Measurements from ENCODE around the gene FSD2. TPM values are rescaled to one million over a fixed set of nuclear protein-coding genes. Genes with fewer than 3 reads are reported as not detected.

FSD2 gene
- total RNA-seq, 1 experiment from 2014 or later: not detected

DNA sequence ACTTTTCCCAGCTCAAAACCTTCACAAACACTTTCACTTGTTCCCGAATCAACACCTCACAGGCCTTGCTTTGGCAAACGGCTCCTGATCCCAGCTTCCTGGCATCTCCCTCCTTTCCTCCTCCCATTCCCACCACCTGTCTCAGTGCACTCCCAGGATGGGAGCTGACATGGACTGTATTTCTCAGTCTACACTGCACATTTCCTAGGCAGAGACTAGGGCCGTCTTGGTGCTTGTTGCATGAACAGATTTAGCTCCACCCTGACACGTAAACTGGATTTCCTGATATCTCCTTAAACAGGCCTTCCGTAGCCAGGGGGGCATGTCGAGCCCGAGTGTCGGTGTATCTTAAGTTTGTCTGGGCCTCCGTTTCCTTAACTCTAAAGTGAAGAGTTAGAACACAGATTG lies 2.8 kb upstream of the FSD2 start:
- peaks cover 12% of the 10 kb centered on the region for H3K36me3 ChIP-seq
- no peaks in the 10 kb centered on the region for H3K9me3 ChIP-seq
- DNase-seq: no peak
- no peak overlapping the region; the same call in 1 of the 2 replicates for H3K4me3 ChIP-seq
- no peaks in the 10 kb centered on the region for H3K27me3 ChIP-seq

DNA sequence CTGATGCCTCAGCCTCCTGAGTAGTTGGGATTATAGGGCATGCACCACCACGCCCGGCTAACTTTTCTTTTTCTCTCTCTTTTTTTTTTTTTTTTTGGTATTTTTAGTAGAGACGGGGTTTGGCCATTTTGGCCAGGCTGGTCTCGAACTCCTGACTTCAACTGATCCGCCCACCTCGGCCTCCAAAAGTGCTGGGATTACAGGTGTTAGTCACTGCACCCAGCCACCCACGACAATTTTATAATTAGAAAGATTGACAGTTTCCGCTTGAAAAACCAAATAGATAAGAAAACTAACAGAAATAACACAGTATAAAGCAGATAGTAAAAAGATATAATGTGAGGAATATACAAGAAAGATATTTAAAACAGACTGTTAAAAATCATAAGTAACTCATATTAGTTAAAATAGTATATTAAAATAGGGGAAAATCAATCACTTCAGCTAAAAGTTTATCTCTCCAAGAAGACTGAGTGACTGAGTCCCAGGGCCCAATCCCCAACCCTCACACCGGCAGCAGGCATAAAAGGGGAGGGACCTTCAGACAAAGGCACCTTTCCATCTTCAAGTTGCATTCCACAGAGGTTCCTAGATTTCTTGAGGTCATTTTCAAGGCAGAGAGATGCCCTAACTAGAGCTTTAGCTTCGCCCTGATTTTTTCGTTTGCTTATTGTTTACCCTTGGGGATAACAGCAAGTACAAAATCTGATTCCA lies 2.2 kb upstream of the FSD2 start:
- H3K9me3 ChIP-seq: no peaks in the 10 kb centered on the region
- no peak overlapping the region for H3K4me3 ChIP-seq
- H3K27me3 ChIP-seq: no peaks in the 10 kb centered on the region
- DNase-seq: no peak
- peaks cover 8% of the 10 kb centered on the region for H3K36me3 ChIP-seq

DNA sequence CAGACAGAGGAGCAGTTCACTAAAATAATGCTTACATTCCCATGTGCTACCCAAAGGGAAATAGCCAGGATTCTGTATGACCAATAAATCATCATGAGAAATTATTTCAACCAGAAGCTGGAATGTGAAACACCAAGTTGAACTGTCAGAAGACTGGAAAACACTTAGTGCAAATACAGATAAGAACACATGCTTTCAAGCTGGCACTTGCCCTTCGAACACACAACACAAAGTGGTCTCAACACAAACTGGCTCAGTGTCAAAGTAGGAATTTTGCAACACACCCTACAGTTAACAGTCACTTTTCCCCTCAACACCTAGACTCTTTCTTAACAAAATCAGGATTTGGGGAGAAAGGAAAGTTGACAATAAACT lies 1.3 kb downstream of the FSD2 start:
- Histone ChIP-seq H3K27me3 (no peaks in the 10 kb centered on the region), H3K4me3 (no peak overlapping the region), H3K9me3 (no peaks in the 10 kb centered on the region), H3K36me3 (no peaks in the 10 kb centered on the region)
- DNase-seq: no peak

DNA sequence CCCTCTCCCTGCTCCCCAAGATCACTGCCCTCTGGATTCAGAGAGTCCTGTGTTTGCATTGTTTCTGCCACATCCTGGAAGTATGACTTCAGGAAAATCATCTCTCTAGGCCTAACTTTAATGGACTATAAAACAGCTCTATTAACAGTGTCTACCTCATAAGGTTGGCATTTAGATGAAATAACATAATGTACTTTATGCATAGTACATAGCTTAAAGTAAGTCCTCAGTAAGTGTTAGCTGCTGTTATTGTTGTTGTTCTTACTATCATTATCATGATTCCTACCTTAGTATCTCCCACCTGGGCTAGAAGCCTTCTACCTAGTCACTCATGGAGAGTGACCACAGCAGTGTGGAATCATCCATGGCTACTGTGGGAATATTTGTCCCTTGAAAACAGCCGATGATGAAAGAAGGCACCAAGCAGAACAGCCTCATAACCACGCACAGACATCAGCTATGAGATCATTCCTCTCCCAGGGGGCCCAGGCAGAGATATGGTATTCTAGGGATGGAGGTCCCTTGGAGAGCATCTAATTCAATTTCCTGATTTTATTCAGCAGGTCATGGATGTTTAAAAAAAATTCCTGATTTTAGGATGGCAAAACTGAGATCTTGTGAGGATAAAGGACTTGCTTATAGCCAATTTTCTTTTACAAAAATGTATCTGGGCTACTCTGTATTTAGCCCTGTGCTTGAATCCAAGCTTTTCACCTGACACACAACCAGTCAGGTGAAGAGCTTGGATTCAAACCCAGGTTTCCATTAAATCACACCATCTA lies 1.9 kb downstream of the FSD2 start:
- Histone ChIP-seq H3K27me3 (no peaks in the 10 kb centered on the region), H3K36me3 (no peaks in the 10 kb centered on the region), H3K9me3 (no peaks in the 10 kb centered on the region), H3K4me3 (no peak overlapping the region)
- no peak for DNase-seq

DNA sequence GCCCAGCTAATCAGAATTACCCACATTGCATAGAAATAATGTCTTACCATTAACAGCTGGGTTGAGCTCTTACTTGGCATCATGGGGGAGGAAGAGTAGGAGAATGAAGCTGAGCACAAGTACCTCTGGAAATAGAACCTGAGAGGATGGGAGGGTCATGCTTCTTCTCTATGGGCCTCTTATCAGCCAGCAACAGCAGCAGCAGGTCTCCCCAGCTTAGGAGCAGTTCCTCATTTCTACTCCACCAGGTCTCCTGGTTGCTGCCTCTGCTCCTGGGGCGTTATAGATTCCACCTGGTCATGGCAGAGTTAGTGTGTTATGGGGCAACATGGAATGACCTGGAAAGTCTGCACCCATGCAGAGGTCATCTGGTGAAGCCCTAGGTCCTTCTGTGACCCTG lies 3.4 kb downstream of the FSD2 start:
- Histone ChIP-seq H3K27me3 (no peaks in the 10 kb centered on the region), H3K4me3 (no peak overlapping the region), H3K9me3 (no peaks in the 10 kb centered on the region), H3K36me3 (no peaks in the 10 kb centered on the region)
- DNase-seq: no peak

DNA sequence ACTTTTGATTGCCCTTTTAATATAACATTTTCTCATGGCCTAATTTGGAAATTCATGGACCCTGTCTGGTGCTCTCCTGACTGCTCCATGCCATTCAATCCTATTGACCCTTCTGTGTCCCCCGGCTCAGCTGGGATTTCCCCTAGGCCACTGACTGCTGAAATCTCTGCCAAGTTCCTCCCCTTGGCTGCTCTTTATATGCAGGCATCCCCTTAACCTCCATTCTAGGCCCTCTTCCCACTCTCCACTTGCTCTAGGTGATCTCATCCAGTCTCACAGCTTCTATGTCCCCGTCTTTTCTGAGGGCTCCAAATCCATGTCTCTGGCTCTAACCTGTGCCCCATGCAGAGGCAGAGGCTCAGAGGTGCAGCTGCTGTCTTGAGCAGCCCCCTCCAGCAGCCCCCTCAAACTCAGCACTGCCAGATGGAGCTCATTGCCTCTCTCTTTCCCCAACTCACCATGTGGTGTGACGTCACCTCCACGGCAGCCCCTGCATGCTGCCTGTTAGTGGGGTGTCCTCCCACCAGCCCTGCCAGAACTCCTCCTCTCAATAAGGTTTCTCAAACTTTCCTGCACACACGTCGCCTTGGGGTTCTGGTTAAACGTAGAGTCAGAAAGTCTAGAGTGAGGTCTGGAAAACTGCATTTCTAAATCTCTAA lies 6.6 kb downstream of the FSD2 start:
- H3K4me3 ChIP-seq: no peak overlapping the region
- no peak for DNase-seq
- peaks cover under 1% of the 10 kb centered on the region for H3K9me3 ChIP-seq
- H3K36me3 ChIP-seq: no peaks in the 10 kb centered on the region
- H3K27me3 ChIP-seq: no peaks in the 10 kb centered on the region

DNA sequence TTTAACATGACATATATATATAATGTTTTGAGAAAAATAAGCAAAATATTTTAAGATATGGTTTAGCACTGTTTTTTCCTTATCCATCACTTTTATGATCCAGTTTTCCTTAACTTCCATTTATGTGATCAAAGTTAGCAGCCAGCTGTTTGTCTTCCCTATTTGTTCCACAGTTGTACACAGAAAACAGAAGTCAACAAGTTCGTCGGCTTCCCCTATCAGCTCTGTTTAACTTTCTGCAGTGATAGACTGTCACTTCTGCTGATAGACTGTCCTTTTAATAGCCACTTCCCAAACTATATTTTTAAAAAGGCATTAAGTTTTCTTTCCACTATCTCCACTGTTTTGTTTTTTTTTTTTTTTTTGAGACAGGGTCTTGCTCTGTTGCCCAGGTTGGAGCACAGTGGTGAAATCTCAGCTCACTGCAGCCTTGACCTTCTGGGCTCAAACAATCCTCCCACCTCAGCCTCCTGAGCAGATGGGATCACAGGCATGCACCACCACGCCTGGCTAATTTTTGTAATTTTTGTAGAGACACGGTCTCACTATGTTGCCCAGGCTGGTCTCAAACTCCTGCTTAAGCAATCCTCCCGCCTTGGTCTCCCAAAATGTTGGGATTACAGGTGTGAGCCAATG lies 7.2 kb downstream of the FSD2 start:
- H3K27me3 ChIP-seq: no peaks in the 10 kb centered on the region
- H3K36me3 ChIP-seq: no peaks in the 10 kb centered on the region
- H3K4me3 ChIP-seq: no peak overlapping the region
- no peak for DNase-seq
- peaks cover 7% of the 10 kb centered on the region for H3K9me3 ChIP-seq

DNA sequence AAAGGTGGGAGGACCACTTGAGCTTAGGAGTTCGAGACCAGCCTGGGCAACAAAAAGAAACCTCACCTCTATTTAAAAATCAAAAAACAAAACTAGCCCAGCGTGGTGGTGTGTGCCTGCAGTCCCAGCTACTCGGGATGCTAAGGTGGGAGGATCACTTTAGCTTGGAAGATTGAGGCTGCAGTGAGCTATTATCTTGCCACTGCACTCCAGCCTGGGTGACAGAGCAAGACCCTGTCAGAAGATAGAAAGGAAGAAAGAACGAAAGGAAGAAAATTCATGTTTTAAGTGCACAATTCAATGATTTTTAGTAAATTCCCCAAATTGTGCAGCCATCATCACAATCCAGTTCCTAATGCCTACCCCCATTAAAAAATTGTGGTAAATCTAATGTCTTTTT lies 7.8 kb downstream of the FSD2 start:
- Histone ChIP-seq H3K4me3 (no peak overlapping the region), H3K27me3 (no peaks in the 10 kb centered on the region), H3K36me3 (no peaks in the 10 kb centered on the region), H3K9me3 (peaks cover 10% of the 10 kb centered on the region)
- DNase-seq: no peak

DNA sequence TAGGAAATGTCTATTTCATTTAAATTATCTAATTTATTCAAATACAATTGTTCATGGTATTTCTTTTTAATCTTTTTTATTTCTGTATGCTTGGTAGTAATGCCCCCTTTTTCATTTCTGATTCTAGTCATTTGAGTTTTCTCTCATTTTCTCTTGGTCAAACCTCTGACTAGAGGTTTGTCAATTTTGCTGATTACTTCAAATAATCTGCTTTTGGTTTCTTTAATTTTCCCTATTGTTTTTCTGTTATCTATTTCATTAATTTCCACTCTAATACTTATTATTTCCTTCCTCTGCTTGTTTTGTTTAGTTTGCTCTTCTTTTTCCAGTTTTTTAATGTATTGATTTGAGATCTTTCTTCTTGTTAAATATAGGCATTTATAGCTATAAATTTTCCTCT lies 12.1 kb downstream of the FSD2 start:
- no peaks in the 10 kb centered on the region for H3K36me3 ChIP-seq
- no peak for DNase-seq
- H3K27me3 ChIP-seq: no peaks in the 10 kb centered on the region; the same call in 1 of the 2 replicates
- H3K9me3 ChIP-seq: peaks cover 10% of the 10 kb centered on the region
- H3K4me3 ChIP-seq: no peak overlapping the region

DNA sequence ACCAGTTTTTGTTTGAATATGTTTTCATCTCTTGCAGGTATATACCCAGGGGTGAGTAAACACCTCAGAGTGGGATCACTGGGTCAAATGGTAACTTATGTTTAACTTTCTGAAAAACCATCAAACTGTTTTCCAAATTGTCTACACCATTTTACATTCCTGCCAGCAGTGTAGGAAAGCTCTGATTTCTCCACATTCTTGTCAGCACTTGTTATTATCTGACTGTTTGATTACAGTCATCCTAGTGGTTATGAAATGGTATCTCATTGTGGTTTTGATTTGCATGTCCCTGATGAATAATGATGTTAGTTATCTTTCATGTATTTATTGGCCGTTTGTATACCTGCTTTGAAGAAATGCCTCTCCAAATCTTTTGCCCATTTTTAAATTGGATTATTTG lies 13.8 kb downstream of the FSD2 start:
- no peak for DNase-seq
- H3K9me3 ChIP-seq: peaks cover 10% of the 10 kb centered on the region
- H3K4me3 ChIP-seq: no peak overlapping the region
- H3K27me3 ChIP-seq: no peaks in the 10 kb centered on the region; the same call in 1 of the 2 replicates
- no peaks in the 10 kb centered on the region for H3K36me3 ChIP-seq

DNA sequence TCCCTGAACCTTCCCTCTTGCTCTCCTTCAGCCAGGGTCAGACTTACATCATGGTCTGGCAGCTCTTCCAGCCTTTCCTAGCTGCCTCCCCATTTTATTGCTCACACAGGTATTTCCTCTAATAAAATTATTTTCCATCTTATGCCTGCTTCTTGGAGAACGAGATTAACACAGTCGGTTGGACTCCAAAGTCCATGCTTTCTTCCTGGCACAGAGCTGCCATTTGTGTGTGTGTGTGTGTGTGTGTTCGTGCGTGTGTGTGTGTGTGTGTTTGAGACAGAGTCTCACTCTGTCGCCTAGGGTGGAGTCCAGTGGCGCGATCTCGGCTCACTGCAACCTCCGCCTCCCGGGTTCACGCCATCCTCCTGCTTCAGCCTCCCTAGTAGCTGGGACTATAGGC lies 15.5 kb downstream of the FSD2 start:
- Histone ChIP-seq H3K9me3 (peaks cover 10% of the 10 kb centered on the region), H3K36me3 (no peaks in the 10 kb centered on the region), H3K27me3 (no peaks in the 10 kb centered on the region; the same call in 1 of the 2 replicates), H3K4me3 (no peak overlapping the region)
- no peak for DNase-seq

DNA sequence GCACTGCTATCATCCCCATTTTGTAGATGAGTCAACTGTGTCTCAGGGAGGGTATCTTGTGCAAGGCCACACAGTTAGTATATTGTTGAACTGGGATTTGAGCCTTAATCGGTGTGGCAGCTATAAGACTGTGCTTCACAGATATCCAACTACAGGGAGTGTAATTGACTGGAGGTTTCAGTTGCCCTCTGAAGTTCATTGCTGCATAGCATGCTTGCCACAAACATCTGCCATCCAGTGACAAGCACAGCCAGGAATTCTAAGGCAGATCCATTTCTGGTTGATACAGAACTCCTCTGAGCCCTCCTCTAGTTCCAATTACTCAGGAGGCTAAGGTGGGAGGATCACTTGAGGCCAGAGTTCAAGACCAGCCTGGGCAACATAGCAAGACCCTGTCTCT lies 16.4 kb downstream of the FSD2 start:
- no peaks in the 10 kb centered on the region for H3K36me3 ChIP-seq
- peaks cover 10% of the 10 kb centered on the region for H3K9me3 ChIP-seq
- H3K4me3 ChIP-seq: no peak overlapping the region
- no peaks in the 10 kb centered on the region; the same call in 1 of the 2 replicates for H3K27me3 ChIP-seq
- DNase-seq: no peak

DNA sequence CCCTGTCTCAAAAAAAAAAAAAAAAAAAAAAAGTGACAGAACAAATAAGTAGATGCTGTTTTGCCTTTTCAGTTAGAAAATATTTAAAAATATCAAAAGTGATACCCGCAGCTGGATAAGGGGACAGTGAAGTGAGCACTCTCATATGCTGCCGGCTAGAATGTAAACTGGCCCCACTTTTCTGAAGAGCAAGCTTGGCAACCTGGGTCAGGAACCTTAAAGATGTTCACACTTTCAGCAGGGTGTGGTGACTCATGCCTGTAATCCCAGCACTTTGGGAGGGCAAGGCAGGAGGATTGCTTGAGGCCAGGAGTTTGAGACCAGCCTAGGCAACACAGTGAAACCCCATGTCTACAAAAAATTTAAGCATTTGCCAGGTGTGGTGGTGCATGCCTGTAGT lies 17.4 kb downstream of the FSD2 start:
- no peak overlapping the region for H3K4me3 ChIP-seq
- H3K27me3 ChIP-seq: no peaks in the 10 kb centered on the region; the same call in 1 of the 2 replicates
- DNase-seq: peak; percentile 6
- peaks cover 1% of the 10 kb centered on the region; the same call in 1 of the 2 replicates for H3K9me3 ChIP-seq
- no peaks in the 10 kb centered on the region for H3K36me3 ChIP-seq

DNA sequence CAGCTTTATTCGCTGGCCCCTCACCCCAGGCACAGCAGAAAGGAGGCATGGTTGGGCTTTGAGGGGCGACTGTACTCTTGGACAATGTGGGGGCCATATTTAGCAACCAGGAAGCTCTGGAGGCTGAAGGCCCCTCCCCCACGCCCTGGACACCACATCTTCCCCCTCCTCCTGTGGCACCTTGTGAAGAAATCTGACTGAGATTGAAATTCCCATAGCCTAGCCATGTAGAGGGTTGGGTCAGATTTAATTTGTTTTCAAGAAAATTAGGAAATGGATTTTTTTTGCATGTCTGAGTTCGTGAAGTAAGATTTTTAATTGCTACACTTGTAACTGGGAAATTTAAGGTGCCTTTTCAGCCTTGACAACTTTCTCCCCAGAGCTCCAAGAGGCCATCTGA lies 24.5 kb downstream of the FSD2 start:
- no peak for DNase-seq
- Histone ChIP-seq H3K9me3 (no peaks in the 10 kb centered on the region), H3K27me3 (no peaks in the 10 kb centered on the region), H3K36me3 (no peaks in the 10 kb centered on the region), H3K4me3 (no peak overlapping the region)

DNA sequence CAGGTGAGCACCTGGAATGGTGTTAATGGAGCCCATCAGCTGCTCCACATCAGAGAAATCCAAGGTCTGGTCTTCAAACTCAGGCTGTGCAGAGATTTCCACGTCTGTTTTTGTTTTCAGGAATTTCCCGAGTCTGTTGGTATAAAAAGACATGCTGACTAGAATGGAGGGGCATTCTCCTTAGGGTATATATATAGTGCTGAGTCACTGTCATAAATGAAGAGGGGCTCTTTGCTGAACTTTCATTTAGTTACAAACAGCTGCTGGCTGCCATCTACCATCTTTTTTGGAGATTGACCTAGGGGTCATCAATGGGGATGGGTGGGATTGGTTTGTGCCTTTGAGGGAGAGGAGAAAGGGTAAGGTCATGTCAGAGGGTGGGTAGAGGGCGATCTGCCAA lies 27.1 kb downstream of the FSD2 start:
- no peak for DNase-seq

DNA sequence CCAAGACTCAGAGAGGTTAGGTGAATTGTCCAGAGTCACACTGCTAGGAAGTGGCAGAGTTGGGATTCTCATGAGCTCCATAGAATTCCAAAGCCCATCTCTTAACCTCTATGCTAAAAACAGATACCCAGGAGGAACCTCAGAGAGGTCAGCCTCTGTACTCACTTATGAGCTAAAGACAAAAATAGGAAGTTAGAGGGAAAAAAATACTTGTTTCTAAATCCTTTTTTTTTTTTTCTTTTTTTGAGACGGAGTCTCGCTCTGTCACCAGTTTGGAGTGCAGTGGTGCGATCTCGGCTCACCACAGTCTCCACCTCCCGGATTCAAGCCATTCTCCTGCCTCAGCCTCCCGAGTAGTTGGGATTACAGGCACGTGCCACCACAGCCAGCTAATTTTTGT lies 31.4 kb downstream of the FSD2 start:
- no peak overlapping the region for H3K4me3 ChIP-seq
- no peak for DNase-seq

More for the DNA sequence above, 27.1 kb downstream of the FSD2 start:
- H3K27me3 ChIP-seq: no peaks in the 10 kb centered on the region
- no peak overlapping the region for H3K4me3 ChIP-seq
- H3K9me3 ChIP-seq: no peaks in the 10 kb centered on the region
- H3K36me3 ChIP-seq: no peaks in the 10 kb centered on the region

More for the DNA sequence above, 31.4 kb downstream of the FSD2 start:
- H3K27me3 ChIP-seq: no peaks in the 10 kb centered on the region
- no peaks in the 10 kb centered on the region for H3K36me3 ChIP-seq
- no peaks in the 10 kb centered on the region for H3K9me3 ChIP-seq
